T-cell (primary cell): ENCODE measurements around the gene SIPA1L3. TPM values are rescaled to one million over a fixed set of nuclear protein-coding genes. Genes with fewer than 3 reads are reported as not detected.
"Not testable (repeated sequence)": the region's sequence is repeated elsewhere in the genome, so short reads cannot be mapped to it uniquely, and the experiment has no call there.

ENCODE experiments used
- ATAC-seq, 4 experiments: fragments of 200-7000 bp in 3 of 4; fragments of 150-1000 bp in 1 of 4; cut with Tn5 transposase; replicated peaks in 1 of 4; 1 replicate in 3 of 4; 2 replicates in 1 of 4; pipeline ENCODE4 v1.10.0; 2021; ENCODE audit warnings: moderate library complexity in 3 of 4, mild to moderate bottlenecking in 2 of 4, moderate number of reproducible peaks in 1 of 4
- CTCF ChIA-PET, 2 donors: fragments of 300-600 bp; sonication (Branson Sonifier 250); formaldehyde crosslinking; loops; one replicate each; lab custom pipeline; 2022; ENCODE audit warnings: antibody characterized with exemption in 2 of 2; lab: Charles Lee
- POLR2A ChIA-PET, 2 donors: fragments of 300-600 bp; sonication (Branson Sonifier 250); formaldehyde crosslinking; loops; one replicate each; lab custom pipeline; 2022; ENCODE audit warnings: antibody characterized with exemption in 2 of 2; lab: Charles Lee
- DNase-seq, 35 experiments: peaks; one replicate each; pipeline versions ENCODE4 v3.0.0 to v3.0.0-alpha.2; 2013 to 2023
- H3K27ac ChIP-seq: one replicate; pipeline ENCODE4 v1.5.1; 2013; ENCODE audit warnings: low read length
- H3K27me3 ChIP-seq, 2 experiments: replicated peaks in 1 of 2; 1 replicate in 1 of 2; 2 replicates in 1 of 2; pipeline versions ENCODE4 v1.6.1 to v1.7.0; 2013; ENCODE audit warnings: low read length in 1 of 2, mixed read lengths in 1 of 2; ENCODE audit not compliant: control insufficient read depth in 2 of 2, insufficient read depth in 2 of 2; ENCODE audit errors: extremely low read depth in 1 of 2
- H3K36me3 ChIP-seq, 2 donors: 1 replicate in 1 of 2; 2 replicates in 1 of 2; pipeline versions ENCODE4 v1.6.1 to v1.7.0; 2013; ENCODE audit warnings: low read length in 1 of 2; ENCODE audit not compliant: control insufficient read depth in 2 of 2, insufficient read depth in 1 of 2; ENCODE audit errors: extremely low read depth in 1 of 2
- H3K4me1 ChIP-seq, 2 experiments: 1 replicate in 1 of 2; 2 replicates in 1 of 2; pipeline versions ENCODE4 v1.6.1 to v1.7.0; 2013; ENCODE audit warnings: low read length in 2 of 2, mixed read lengths in 1 of 2; ENCODE audit not compliant: insufficient read depth in 2 of 2, control insufficient read depth in 1 of 2; ENCODE audit errors: extremely low read depth in 1 of 2
- H3K4me3 ChIP-seq, 2 donors: 1 replicate in 1 of 2; 2 replicates in 1 of 2; pipeline versions ENCODE4 v1.5.1 to v1.7.0; 2013; ENCODE audit warnings: mild to moderate bottlenecking in 2 of 2, low read length in 1 of 2, moderate library complexity in 1 of 2; ENCODE audit not compliant: control insufficient read depth in 1 of 2; ENCODE audit errors: extremely low read depth in 1 of 2
- H3K9me3 ChIP-seq: 2 replicates; pipeline ENCODE4 v1.7.0; 2013
- H3K27ac Mint-ChIP-seq, 2 donors: one replicate each; pipeline ENCODE4 v1.8.0; 2020 to 2021; ENCODE audit warnings: mild to moderate bottlenecking in 2 of 2, mixed read lengths in 2 of 2
- H3K27me3 Mint-ChIP-seq, 2 donors: one replicate each; pipeline ENCODE4 v1.8.0; 2021 to 2022; ENCODE audit warnings: mixed read lengths in 2 of 2
- H3K36me3 Mint-ChIP-seq: one replicate; pipeline ENCODE4 v1.8.0; 2021; ENCODE audit warnings: mixed read lengths
- H3K4me1 Mint-ChIP-seq, 3 donors: one replicate each; pipeline ENCODE4 v1.8.0; 2020 to 2022; ENCODE audit warnings: mixed read lengths in 3 of 3, mild to moderate bottlenecking in 1 of 3
- H3K4me3 Mint-ChIP-seq, 3 donors: one replicate each; pipeline ENCODE4 v1.8.0; 2020 to 2022; ENCODE audit warnings: mild to moderate bottlenecking in 3 of 3, mixed read lengths in 3 of 3, moderate library complexity in 3 of 3
- H3K9me3 Mint-ChIP-seq, 3 donors: one replicate each; pipeline ENCODE4 v1.8.0; 2020 to 2022; ENCODE audit warnings: mixed read lengths in 3 of 3
- WGBS: methylation state at CpG from one replicate; pipeline ENCODE4 v1.1.5; 2013; ENCODE audit warnings: missing lambda C conversion rate; ENCODE audit not compliant: insufficient coverage; 5-methylcytosine and 5-hydroxymethylcytosine counted together
- total RNA-seq, 35 experiments: library from RNA in 6 of 35; stranded (reverse) in 6 of 35; fragments of 120-200 nt in 1 of 35; gene quantifications; one replicate each; pipeline versions ENCODE4 v1.2.1 to v1.2.4 and lab custom pipeline; 2013 to 2026

SIPA1L3 gene
- total RNA-seq, 5 donors from 2014 or later (not counting 1 experiment from before 2014, with no cell fraction given): 26.2 to 40.6 (median 35.5) TPM

- ATAC-seq (no peak), DNase-seq (no peak)
- no peaks in the 10 kb centered on the region for H3K27me3 Mint-ChIP-seq
- CTCF ChIA-PET: interaction anchor here in 1 of 2 donors (0.6 kb wide), 1 partner anchor 315 kb away, joined by 8 read pairs; no protein-coding TSS in a partner anchor
- Histone ChIP-seq H3K27me3 (no peaks in the 10 kb centered on the region), H3K4me3 (no peak overlapping the region), H3K36me3 (no peaks in the 10 kb centered on the region), H3K9me3 (no peaks in the 10 kb centered on the region), H3K27ac (no peak overlapping the region), H3K4me1 (no peaks in the 10 kb centered on the region)
- POLR2A ChIA-PET: no interaction called here
- H3K4me1 Mint-ChIP-seq: peaks cover 0 to 9% (median 4%) of the 10 kb centered on the region in 3 donors
- no peak overlapping the region for H3K4me3 Mint-ChIP-seq
- H3K9me3 Mint-ChIP-seq: no peaks in the 10 kb centered on the region
- no peak overlapping the region for H3K27ac Mint-ChIP-seq
- peaks cover 8% of the 10 kb centered on the region for H3K36me3 Mint-ChIP-seq
- WGBS: 84% methylated on average over 7 of the region's 12 CpGs
Observed at GRCh38 chr19:38023671-38024541, 116.9 kb downstream of the SIPA1L3 start.

DNA sequence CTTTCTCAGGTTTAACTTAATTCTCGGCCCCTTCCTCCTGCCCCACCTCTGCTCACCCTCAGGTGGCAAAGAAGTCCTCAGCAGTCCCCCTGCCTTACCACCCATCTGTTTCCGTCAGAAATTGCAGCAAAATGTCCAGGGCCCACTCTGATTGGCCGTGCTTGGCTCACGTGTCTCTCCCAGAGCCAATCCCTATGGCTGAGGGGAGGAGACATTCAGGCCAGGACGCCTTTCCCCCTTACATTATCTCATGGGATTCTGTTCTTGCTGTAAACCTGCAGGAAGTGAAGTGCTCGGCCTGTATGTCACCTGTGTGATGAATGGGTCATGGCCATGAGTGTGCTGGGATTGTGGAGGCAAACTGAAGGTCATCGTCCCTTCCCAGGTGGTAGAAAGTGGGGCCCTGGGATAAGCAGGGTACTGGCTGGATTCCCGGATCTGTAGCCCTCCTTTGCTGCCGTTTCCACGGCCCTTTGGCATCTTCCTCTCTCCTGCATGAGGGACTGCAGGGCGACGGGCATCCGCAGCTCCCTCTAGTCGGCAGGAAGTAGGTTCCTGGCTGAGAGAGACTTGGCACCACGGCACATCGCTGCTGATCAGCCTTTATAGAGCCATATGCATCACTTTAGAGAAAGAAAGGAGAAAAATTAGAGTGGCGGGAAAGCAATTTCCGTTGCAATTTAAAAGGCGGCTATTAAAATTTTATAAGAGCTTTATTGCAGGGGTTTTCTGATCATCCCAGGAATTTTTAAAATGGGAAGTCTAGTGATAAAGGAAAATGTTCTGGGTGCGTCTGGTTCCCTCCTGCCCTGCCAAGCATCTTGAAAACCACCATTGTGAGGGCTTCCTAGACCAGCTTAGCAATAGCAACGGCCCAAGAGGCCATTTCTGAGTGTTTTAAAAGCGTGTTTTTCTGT is 118.2 kb downstream of the SIPA1L3 start:
- Histone ChIP-seq H3K27ac (no peak overlapping the region), H3K36me3 (peaks cover 0 to 2% of the 10 kb centered on the region in 2 donors), H3K4me3 (no peak overlapping the region), H3K9me3 (no peaks in the 10 kb centered on the region), H3K27me3 (no peaks in the 10 kb centered on the region), H3K4me1 (no peaks in the 10 kb centered on the region)
- no peak overlapping the region for H3K27ac Mint-ChIP-seq
- H3K27me3 Mint-ChIP-seq: no peaks in the 10 kb centered on the region
- 87% methylated on average over 13 of the region's 22 CpGs for WGBS
- H3K9me3 Mint-ChIP-seq: no peaks in the 10 kb centered on the region
- peaks cover 0 to 8% (median 3%) of the 10 kb centered on the region in 3 donors for H3K4me1 Mint-ChIP-seq
- no peak overlapping the region for H3K4me3 Mint-ChIP-seq
- ATAC-seq: no peak
- peaks cover 17% of the 10 kb centered on the region for H3K36me3 Mint-ChIP-seq
- POLR2A ChIA-PET: interaction anchor here in 1 of 2 donors (0.6 kb wide), 1 partner anchor 951 kb away, joined by 8 read pairs; no protein-coding TSS in a partner anchor
- no peak for DNase-seq
- CTCF ChIA-PET: no interaction called here

DNA sequence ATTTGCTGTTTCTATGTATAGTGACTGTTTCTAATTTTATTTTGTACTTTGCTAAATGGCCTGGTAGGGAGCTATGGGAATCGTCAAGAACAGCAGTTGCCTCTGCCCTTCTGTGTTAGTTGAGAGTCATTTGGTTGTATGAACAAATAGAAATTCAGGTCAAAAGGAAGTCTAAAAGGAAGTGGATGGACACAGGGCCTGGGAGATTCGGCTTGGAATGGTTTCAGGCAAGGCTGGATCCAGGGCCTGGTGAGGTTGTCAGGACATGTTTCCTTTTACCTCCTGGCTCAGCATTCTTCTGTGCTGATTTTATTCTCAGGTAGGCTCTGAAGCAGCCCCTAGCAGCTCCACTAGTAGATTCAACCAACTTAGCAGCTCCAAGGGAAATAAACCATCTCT is 118.9 kb downstream of the SIPA1L3 start:
- 92% methylated on average over 1 of the region's 2 CpGs for WGBS
- peaks cover 0 to 7% (median 0%) of the 10 kb centered on the region in 3 donors for H3K4me1 Mint-ChIP-seq
- H3K4me3 Mint-ChIP-seq: no peak overlapping the region
- CTCF ChIA-PET: no interaction called here
- no peaks in the 10 kb centered on the region for H3K27me3 ChIP-seq
- POLR2A ChIA-PET: interaction anchor here in 1 of 2 donors (0.6 kb wide), 1 partner anchor 950 kb away, joined by 8 read pairs; no protein-coding TSS in a partner anchor
- H3K27ac Mint-ChIP-seq: no peak overlapping the region
- H3K36me3 ChIP-seq: peaks cover 4 to 5% of the 10 kb centered on the region in 2 donors
- H3K27ac ChIP-seq: no peak overlapping the region
- ATAC-seq (no peak), DNase-seq (no peak)
- peaks cover 22% of the 10 kb centered on the region for H3K36me3 Mint-ChIP-seq
- no peak overlapping the region for H3K4me3 ChIP-seq
- no peaks in the 10 kb centered on the region for H3K27me3 Mint-ChIP-seq
- H3K9me3 Mint-ChIP-seq: no peaks in the 10 kb centered on the region
- no peaks in the 10 kb centered on the region for H3K4me1 ChIP-seq
- no peaks in the 10 kb centered on the region for H3K9me3 ChIP-seq

DNA sequence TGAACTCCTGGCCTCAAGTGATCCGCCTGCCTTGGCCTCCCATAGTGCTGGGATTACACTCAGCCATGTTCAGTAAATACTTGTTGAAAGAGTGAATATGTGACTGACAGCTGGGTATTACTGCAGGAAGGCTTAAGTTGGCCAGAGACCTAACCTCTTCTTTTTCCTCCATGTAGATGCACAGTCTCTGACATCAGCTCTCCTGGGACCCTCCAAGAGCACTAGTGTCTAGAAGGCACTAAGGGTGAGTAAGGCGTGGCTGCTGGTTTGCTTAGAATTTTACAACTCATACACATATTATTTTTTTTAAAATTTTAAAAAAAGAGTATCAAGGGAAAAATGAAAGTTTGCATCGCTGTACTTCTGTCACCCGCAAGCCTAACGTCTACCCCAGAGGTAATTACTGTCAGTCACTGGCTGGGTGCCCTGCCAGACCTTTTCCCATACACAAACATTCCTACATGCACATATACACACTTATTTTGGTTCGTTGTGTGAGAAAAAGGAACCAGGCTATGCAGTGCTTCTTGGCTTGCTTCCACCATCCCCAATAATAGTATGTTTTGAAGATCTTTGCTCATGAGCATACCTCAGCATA is 122.0 kb downstream of the SIPA1L3 start:
- Mint-ChIP-seq H3K36me3 (peaks cover 28% of the 10 kb centered on the region), H3K9me3 (peaks cover 0 to 5% (median 4%) of the 10 kb centered on the region in 3 donors), H3K27me3 (no peaks in the 10 kb centered on the region), H3K27ac (no peak overlapping the region), H3K4me1 (peaks cover 0 to 6% (median 1%) of the 10 kb centered on the region in 3 donors), H3K4me3 (no peak overlapping the region)
- Histone ChIP-seq H3K27me3 (no peaks in the 10 kb centered on the region), H3K36me3 (peaks cover 5% of the 10 kb centered on the region in 2 donors), H3K9me3 (no peaks in the 10 kb centered on the region), H3K27ac (no peak overlapping the region), H3K4me1 (no peaks in the 10 kb centered on the region), H3K4me3 (no peak overlapping the region)
- ChIA-PET CTCF (no interaction called here), POLR2A (no interaction called here)
- ATAC-seq (no peak), DNase-seq (no peak)
- no CpG with 5 or more reads among the region's 6 CpGs for whole genome bisulfite sequencing

GRCh38 chr19:38030001-38030400 is 123.0 kb downstream of the SIPA1L3 start:
- H3K4me3 Mint-ChIP-seq, ATAC-seq, CTCF ChIA-PET, DNase-seq, H3K4me1 Mint-ChIP-seq, H3K36me3 ChIP-seq, H3K27ac Mint-ChIP-seq, H3K9me3 ChIP-seq, H3K27me3 Mint-ChIP-seq, H3K9me3 Mint-ChIP-seq, H3K27me3 ChIP-seq, H3K27ac ChIP-seq, H3K4me3 ChIP-seq, H3K4me1 ChIP-seq: not testable (repeated sequence)
- POLR2A ChIA-PET: interaction anchor here in 1 of 2 donors (0.6 kb wide), 1 partner anchor 1108 kb away, joined by 3 read pairs; no protein-coding TSS in a partner anchor
- 100% methylated on average over 5 of the region's 8 CpGs for WGBS
- peaks cover 29% of the 10 kb centered on the region for H3K36me3 Mint-ChIP-seq
